HepG2 (cell line): ENCODE measurements around the gene CNTRL. TPM values are rescaled to one million over a fixed set of nuclear protein-coding genes. Genes with fewer than 3 reads are reported as not detected.
A peak's percentile ranks its signal among the peaks of the same experiment; 100 is the strongest.

Source experiments
- ARNTL ChIP-seq: sonication (generic); formaldehyde crosslinking; IDR thresholded peaks from 2 replicates; pipeline ENCODE4 v1.4.0; 2020; ENCODE audit warnings: mild to moderate bottlenecking, missing genetic modification reagents
- ATM ChIP-seq: fragments of 450-650 bp; IDR thresholded peaks from 2 replicates; pipeline ENCODE4 v1.7.1; 2017; ENCODE audit warnings: mild to moderate bottlenecking, borderline replicate concordance
- ETV5 ChIP-seq: IDR thresholded peaks from 2 replicates; pipeline ENCODE4 v1.6.1; 2018; ENCODE audit warnings: missing biosample characterization, missing genetic modification reagents, inconsistent platforms, borderline replicate concordance
- MED1 ChIP-seq: sonication (generic); formaldehyde crosslinking; IDR thresholded peaks from 2 replicates; pipeline ENCODE4 v1.4.0; 2020; ENCODE audit warnings: missing genetic modification reagents
- POGZ ChIP-seq: sonication (generic); formaldehyde crosslinking; IDR thresholded peaks from 2 replicates; pipeline ENCODE4 v1.4.0; 2020; ENCODE audit warnings: mild to moderate bottlenecking, missing genetic modification reagents
- RFX5 ChIP-seq: IDR thresholded peaks from 2 replicates; pipeline ENCODE4 v1.6.1; 2011; ENCODE audit warnings: low read depth, low read length, improper control_type of control experiment
- RXRA ChIP-seq: sonication (generic); formaldehyde crosslinking; IDR thresholded peaks from 2 replicates; pipeline ENCODE4 v1.5.1; 2020; ENCODE audit warnings: missing genetic modification reagents
- RXRB ChIP-seq: IDR thresholded peaks from 2 replicates; pipeline ENCODE4 v1.6.1; 2016; ENCODE audit warnings: borderline replicate concordance, missing genetic modification reagents, missing compliant biosample characterization
- SAP130 ChIP-seq: IDR thresholded peaks from 2 replicates; pipeline ENCODE4 v1.6.1; 2016; ENCODE audit warnings: low read depth
- SNAPC2 ChIP-seq: sonication (generic); formaldehyde crosslinking; IDR thresholded peaks from 2 replicates; pipeline ENCODE4 v1.8.1; 2022; ENCODE audit warnings: mild to moderate bottlenecking, missing genetic modification reagents
- SYNCRIP ChIP-seq: fragments of 200-400 bp; formaldehyde crosslinking; IDR thresholded peaks from 2 replicates; pipeline ENCODE4 v1.6.1; 2018; ENCODE audit warnings: mild to moderate bottlenecking, low read depth, low read length; ENCODE audit not compliant: insufficient read depth
- TAF15 ChIP-seq: fragments of 200-400 bp; formaldehyde crosslinking; IDR thresholded peaks from one replicate; pipeline ENCODE4 v1.6.1; 2018; ENCODE audit warnings: mild to moderate bottlenecking, low read depth, low read length; ENCODE audit not compliant: poor library complexity, severe bottlenecking
- TFAP4 ChIP-seq: sonication (generic); IDR thresholded peaks from 2 replicates; pipeline ENCODE4 v1.6.1; 2016; ENCODE audit warnings: low read depth, borderline replicate concordance
- THAP11 ChIP-seq: IDR thresholded peaks from 2 replicates; pipeline ENCODE4 v1.6.1; 2016; ENCODE audit warnings: missing biosample characterization, missing genetic modification reagents
- ZFX ChIP-seq: sonication (generic); formaldehyde crosslinking; IDR thresholded peaks from 2 replicates; pipeline ENCODE4 v1.4.0; 2020; ENCODE audit warnings: mild to moderate bottlenecking, low read depth, missing genetic modification reagents, moderate library complexity
- ZNF263 ChIP-seq: sonication (generic); formaldehyde crosslinking; IDR thresholded peaks from 2 replicates; pipeline ENCODE4 v1.4.0; 2020; ENCODE audit warnings: missing genetic modification reagents
- ZNF34 ChIP-seq: sonication (generic); formaldehyde crosslinking; IDR thresholded peaks from 2 replicates; pipeline ENCODE4 v1.4.0; 2020; ENCODE audit warnings: mild to moderate bottlenecking, missing genetic modification reagents, borderline replicate concordance
- ZNF740 ChIP-seq: sonication (generic); formaldehyde crosslinking; IDR thresholded peaks from 2 replicates; pipeline ENCODE4 v1.4.0; 2020; ENCODE audit warnings: missing genetic modification reagents
- ZNF775 ChIP-seq: sonication (generic); formaldehyde crosslinking; IDR thresholded peaks from 2 replicates; pipeline ENCODE4 v1.4.0; 2020; ENCODE audit warnings: missing genetic modification reagents, mild to moderate bottlenecking, moderate library complexity, borderline replicate concordance
- ZNF788 ChIP-seq: sonication (generic); formaldehyde crosslinking; IDR thresholded peaks from 2 replicates; pipeline ENCODE4 v1.5.0; 2020; ENCODE audit warnings: mild to moderate bottlenecking, missing genetic modification reagents, borderline replicate concordance
- polyA plus RNA-seq, 8 experiments: library from polyadenylated mRNA; depleted of rRNA in 3 of 8; stranded (reverse) in 7 of 8; unstranded in 1 of 8; fragments of >200 nt; fragmentation: Illumina TruSeq in 4 of 8; extraction: Trizol in 4 of 8; gene quantifications; 2 replicates each; pipeline versions ENCODE4 v1.2.1 to v1.2.3, GENCODE V29; 2011 to 2016; ENCODE audit warnings: low read depth in 4 of 8, missing spikeins in 1 of 8, mixed read lengths in 1 of 8; ENCODE audit not compliant: insufficient read depth in 1 of 8
- total RNA-seq, 5 experiments: library from RNA; depleted of rRNA; stranded (reverse); fragments of >200 nt; fragmentation: Illumina TruSeq; extraction: Trizol; gene quantifications; 2 replicates each; pipeline ENCODE4 v1.2.3, GENCODE V29; 2016; ENCODE audit warnings: low read depth in 1 of 5
- TF ChIP-seq, protein P1 (sequence below), 2 experiments: fragments of 450-650 bp in 1 of 2; sonication (generic) in 1 of 2; formaldehyde crosslinking; IDR thresholded peaks; 2 replicates each; pipeline versions ENCODE4 v1.5.0 to v1.8.0; 2020 to 2022; ENCODE audit warnings: mild to moderate bottlenecking in 1 of 2, missing genetic modification reagents in 1 of 2
- TF ChIP-seq, protein P2 (sequence below): sonication (generic); formaldehyde crosslinking; IDR thresholded peaks from 2 replicates; pipeline ENCODE4 v1.4.0; 2020; ENCODE audit warnings: missing genetic modification reagents, borderline replicate concordance
- TF ChIP-seq, protein P3 (sequence below): sonication (generic); formaldehyde crosslinking; IDR thresholded peaks from 2 replicates; pipeline ENCODE4 v1.4.0; 2020; ENCODE audit warnings: missing genetic modification reagents

Gene CNTRL
- total and polyA plus RNA-seq, 2 of the 13 experiments (the other 11 are each of a cell fraction or from before 2014, with no cell fraction given) = 7.5 to 11.8 TPM

GRCh38 chr9:121053544-121053943 is 21.2 kb upstream of the CNTRL start (continued):
- TF ChIP-seq, protein P1, sequence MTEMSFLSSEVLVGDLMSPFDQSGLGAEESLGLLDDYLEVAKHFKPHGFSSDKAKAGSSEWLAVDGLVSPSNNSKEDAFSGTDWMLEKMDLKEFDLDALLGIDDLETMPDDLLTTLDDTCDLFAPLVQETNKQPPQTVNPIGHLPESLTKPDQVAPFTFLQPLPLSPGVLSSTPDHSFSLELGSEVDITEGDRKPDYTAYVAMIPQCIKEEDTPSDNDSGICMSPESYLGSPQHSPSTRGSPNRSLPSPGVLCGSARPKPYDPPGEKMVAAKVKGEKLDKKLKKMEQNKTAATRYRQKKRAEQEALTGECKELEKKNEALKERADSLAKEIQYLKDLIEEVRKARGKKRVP (CRISPR knock-in tag; IDR thresholded peaks at IDR 0.05) = 0 out of 4 replicates have a peak, but pooled peaks of 1 of the 2 experiments have one; percentile 32
- TF ChIP-seq TAF15 = no peak
- peak; percentile 40; the same call in 1 of the 2 replicates for TF ChIP-seq ARNTL (CRISPR knock-in tag)
- peak; percentile 61; the same call in 1 of the 2 replicates for TF ChIP-seq POGZ (CRISPR knock-in tag)
- TF ChIP-seq THAP11 = peak; percentile 56; the same call in 1 of the 2 replicates
- no peak for TF ChIP-seq ZNF263 (CRISPR knock-in tag)
- TF ChIP-seq, protein P2, sequence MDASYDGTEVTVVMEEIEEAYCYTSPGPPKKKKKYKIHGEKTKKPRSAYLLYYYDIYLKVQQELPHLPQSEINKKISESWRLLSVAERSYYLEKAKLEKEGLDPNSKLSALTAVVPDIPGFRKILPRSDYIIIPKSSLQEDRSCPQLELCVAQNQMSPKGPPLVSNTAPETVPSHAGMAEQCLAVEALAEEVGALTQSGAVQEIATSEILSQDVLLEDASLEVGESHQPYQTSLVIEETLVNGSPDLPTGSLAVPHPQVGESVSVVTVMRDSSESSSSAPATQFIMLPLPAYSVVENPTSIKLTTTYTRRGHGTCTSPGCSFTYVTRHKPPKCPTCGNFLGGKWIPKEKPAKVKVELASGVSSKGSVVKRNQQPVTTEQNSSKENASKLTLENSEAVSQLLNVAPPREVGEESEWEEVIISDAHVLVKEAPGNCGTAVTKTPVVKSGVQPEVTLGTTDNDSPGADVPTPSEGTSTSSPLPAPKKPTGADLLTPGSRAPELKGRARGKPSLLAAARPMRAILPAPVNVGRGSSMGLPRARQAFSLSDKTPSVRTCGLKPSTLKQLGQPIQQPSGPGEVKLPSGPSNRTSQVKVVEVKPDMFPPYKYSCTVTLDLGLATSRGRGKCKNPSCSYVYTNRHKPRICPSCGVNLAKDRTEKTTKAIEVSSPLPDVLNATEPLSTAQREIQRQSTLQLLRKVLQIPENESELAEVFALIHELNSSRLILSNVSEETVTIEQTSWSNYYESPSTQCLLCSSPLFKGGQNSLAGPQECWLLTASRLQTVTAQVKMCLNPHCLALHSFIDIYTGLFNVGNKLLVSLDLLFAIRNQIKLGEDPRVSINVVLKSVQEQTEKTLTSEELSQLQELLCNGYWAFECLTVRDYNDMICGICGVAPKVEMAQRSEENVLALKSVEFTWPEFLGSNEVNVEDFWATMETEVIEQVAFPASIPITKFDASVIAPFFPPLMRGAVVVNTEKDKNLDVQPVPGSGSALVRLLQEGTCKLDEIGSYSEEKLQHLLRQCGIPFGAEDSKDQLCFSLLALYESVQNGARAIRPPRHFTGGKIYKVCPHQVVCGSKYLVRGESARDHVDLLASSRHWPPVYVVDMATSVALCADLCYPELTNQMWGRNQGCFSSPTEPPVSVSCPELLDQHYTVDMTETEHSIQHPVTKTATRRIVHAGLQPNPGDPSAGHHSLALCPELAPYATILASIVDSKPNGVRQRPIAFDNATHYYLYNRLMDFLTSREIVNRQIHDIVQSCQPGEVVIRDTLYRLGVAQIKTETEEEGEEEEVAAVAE (CRISPR knock-in tag) = peak; percentile 58; the same call in 1 of the 2 replicates
- TF ChIP-seq RXRB (CRISPR knock-in tag) = peak; percentile 69; the same call in 1 of the 2 replicates
- TF ChIP-seq, protein P3, sequence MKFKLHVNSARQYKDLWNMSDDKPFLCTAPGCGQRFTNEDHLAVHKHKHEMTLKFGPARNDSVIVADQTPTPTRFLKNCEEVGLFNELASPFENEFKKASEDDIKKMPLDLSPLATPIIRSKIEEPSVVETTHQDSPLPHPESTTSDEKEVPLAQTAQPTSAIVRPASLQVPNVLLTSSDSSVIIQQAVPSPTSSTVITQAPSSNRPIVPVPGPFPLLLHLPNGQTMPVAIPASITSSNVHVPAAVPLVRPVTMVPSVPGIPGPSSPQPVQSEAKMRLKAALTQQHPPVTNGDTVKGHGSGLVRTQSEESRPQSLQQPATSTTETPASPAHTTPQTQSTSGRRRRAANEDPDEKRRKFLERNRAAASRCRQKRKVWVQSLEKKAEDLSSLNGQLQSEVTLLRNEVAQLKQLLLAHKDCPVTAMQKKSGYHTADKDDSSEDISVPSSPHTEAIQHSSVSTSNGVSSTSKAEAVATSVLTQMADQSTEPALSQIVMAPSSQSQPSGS (CRISPR knock-in tag) = peak; percentile 45; the same call in 1 of the 2 replicates
- TF ChIP-seq ZFX (CRISPR knock-in tag) = peak; percentile 48
- peak; percentile 65; the same call in 1 of the 2 replicates for TF ChIP-seq ZNF740
- TF ChIP-seq SAP130 = peak; percentile 85
- peak; percentile 33; the same call in 1 of the 2 replicates for TF ChIP-seq ZNF788 (CRISPR knock-in tag)
- TF ChIP-seq MED1 = peak; percentile 74
- peak; percentile 22; the same call in 1 of the 2 replicates for TF ChIP-seq TFAP4
- peak; percentile 50; the same call in 1 of the 2 replicates for TF ChIP-seq ZNF775 (CRISPR knock-in tag)
- TF ChIP-seq ETV5 (CRISPR knock-in tag) = peak; percentile 72
- TF ChIP-seq SNAPC2 (CRISPR knock-in tag) = no peak
- no peak for TF ChIP-seq SYNCRIP
- TF ChIP-seq ATM = no peak
- TF ChIP-seq ZNF34 (CRISPR knock-in tag) = 0 out of 2 replicates have a peak, but pooled peaks have one; percentile 33
- TF ChIP-seq RXRA (CRISPR knock-in tag) = peak; percentile 53; the same call in 1 of the 2 replicates
- 0 out of 2 replicates have a peak, but pooled peaks have one; percentile 15 for TF ChIP-seq RFX5
